C4-2B (cell line): ENCODE results near the gene KRT17.

ENCODE experiments used
- H3K27ac ChIP-seq: fragments of 450-650 bp; 2 replicates; pipeline ENCODE4 v1.5.1; 2017
- CTCF ChIP-seq: fragments of 450-650 bp; conservative IDR thresholded peaks from 2 replicates; pipeline ENCODE4 v1.5.1; 2017; ENCODE audit warnings: mild to moderate bottlenecking
- ZFX ChIP-seq: fragments of 450-650 bp; IDR thresholded peaks from 2 replicates; pipeline ENCODE4 v1.6.1; 2017

Gene KRT17

GRCh38 chr17:41624208-41625101, at the start of gene KRT17:
TSS of gene KRT17 (minus strand) at chr17:41624575. CDS start at chr17:41624509, 66 bp downstream.
- no peak within 1 kb of the TSS for H3K27ac ChIP-seq
- no peak for TF ChIP-seq ZFX
- TF ChIP-seq CTCF, result no peak

DNA sequence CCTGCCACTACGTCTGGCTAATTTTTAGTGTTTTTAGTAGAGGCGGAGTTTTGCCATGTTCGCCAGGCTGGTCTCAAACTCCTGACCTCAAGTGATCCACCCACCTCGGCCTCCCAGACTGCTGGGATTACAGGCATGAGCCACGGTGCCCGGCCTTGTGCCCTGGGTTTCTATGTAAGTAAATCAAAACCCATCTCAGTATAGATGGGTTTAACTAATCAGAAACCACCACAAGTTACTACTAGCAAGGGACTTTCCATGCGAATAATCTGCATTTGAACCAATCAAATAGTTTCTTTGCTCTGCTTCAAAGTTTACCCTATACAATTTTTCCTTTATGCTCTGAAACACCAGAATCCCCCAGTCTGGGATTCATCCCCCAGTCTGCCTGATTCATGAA, 47.8 kb upstream of the KRT17 start:
- TF ChIP-seq CTCF (no peak), ZFX (no peak)
- H3K27ac ChIP-seq, result no peak overlapping the region

- no peak overlapping the region; the same call in 1 of the 2 replicates for H3K27ac ChIP-seq
- TF ChIP-seq CTCF, result peak; percentile 47; the same call in 1 of the 2 replicates
- no peak for TF ChIP-seq ZFX
Measured at GRCh38 chr17:41667280-41668041, 43.1 kb upstream of the KRT17 start.

DNA sequence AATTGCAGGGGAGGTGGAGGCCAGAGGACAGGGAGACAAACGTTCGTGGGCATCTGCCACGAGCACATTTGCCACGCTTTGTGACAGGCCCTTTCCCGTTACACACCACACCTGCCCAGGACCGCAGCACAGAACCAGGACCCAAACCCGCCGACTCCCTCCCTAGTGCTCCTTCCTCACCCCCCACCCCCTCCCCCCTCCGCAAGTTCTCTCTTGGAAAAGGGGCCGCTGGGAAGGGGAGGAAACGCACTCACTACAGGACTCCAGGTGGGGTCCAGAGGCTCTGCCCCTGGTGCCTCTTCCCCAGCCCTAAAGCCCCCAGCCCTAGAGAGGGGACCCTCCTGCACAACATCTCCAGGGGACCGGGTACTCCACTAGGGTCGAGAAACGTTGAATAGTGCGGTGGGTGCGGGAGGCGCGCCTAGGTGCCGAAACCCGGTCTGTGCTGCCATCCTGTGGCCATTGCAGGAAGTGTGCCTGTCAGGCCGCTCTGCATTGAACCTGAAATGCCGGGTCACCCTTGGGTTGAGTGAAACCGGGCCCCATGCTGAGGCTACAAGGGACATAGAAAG, 42.4 kb upstream of the KRT17 start:
- no peak for TF ChIP-seq ZFX
- peak; percentile 90 for TF ChIP-seq CTCF
- H3K27ac ChIP-seq, result peak overlapping the region; percentile 84; the same call in 1 of the 2 replicates

DNA sequence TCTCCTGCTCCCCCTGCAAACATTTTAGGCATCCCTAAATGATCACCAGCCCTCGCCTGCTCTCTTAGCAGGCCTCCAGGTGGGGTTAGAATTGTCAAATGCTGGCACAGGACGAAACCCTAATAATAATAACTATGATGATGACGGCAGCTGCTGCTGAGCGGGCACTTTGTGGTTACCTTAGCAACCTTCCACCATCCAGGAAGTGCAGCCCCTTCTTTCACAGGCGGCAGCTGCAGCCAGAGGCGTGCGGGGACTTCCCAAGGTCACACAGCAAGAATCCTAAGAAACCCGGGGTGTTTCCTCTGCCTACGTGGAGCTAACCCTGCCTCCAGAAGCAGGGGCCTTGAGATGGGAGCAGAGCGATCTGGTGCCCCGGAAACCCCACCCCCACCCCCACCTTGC, 41.9 kb upstream of the KRT17 start:
- peak overlapping the region; percentile 84 for H3K27ac ChIP-seq
- TF ChIP-seq ZFX (no peak), CTCF (no peak; the same call in 1 of the 2 replicates)

DNA sequence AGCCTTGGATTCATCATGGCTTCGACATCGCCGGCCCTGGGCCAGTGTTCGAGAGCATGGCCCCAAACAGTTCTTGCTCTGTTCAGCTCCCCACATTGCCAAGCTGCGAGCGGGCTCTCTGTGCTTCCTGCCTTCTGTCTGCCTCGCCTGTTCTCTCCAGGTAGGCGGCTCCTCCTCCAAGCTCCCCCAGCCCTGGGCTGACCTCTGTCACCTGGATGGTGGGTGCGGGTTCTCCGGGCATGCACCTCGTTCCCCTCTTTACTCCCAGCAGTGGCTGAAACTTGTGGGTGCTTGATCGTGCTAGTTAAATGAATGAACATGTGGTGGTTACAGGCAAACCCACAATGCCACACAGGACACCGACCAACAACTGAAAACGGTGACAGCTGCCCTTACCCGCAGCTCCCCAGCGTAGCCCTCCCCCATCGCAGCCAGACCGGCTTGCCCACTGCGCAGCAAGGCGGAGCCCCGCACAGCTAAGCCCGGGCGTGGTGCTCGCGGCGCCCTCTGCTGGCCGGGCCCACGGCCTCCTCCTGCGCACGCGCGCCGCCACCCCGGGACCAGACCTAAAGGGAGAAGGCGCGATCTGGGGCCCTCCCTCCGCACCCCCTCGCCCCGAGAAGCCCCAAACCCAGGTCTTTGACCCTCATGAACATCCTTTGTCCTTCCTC, 41.3 kb upstream of the KRT17 start:
- H3K27ac ChIP-seq, result peak overlapping the region; percentile 84

More for the DNA sequence above, 41.3 kb upstream of the KRT17 start:
- TF ChIP-seq ZFX (no peak), CTCF (peak; percentile 99)
